CD4-positive, alpha-beta T cell treated with Interleukin-15 for 4 hours (primary cell): ENCODE data around the gene KRT38.

Experiments used
- DNase-seq: peaks from one replicate; pipeline ENCODE4 v3.0.0-alpha.2; 2020; ENCODE audit warnings: low spot score

The KRT38 gene

GRCh38 chr17:41421617-41422016 lies 19.2 kb downstream of the KRT38 start:
- DNase-seq = no peak

GRCh38 chr17:41421116-41421515 lies 19.7 kb downstream of the KRT38 start:
- no peak for DNase-seq

GRCh38 chr17:41420134-41420533 lies 20.6 kb downstream of the KRT38 start:
- no peak for DNase-seq

GRCh38 chr17:41419716-41420115 lies 21.1 kb downstream of the KRT38 start:
- DNase-seq = no peak

- DNase-seq = no peak
Observed at GRCh38 chr17:41418116-41418860, 22.5 kb downstream of the KRT38 start.

- no peak for DNase-seq
Observed at GRCh38 chr17:41417576-41418015, 23.2 kb downstream of the KRT38 start.

- no peak for DNase-seq
Observed at GRCh38 chr17:41417127-41417526, 23.7 kb downstream of the KRT38 start.

GRCh38 chr17:41416479-41416878 lies 24.3 kb downstream of the KRT38 start:
- no peak for DNase-seq

GRCh38 chr17:41415833-41416335 lies 24.9 kb downstream of the KRT38 start:
- no peak for DNase-seq

GRCh38 chr17:41415411-41415810 lies 25.4 kb downstream of the KRT38 start:
- no peak for DNase-seq

- no peak for DNase-seq
Observed at GRCh38 chr17:41413982-41414381, 26.8 kb downstream of the KRT38 start.

GRCh38 chr17:41413353-41413957 lies 27.3 kb downstream of the KRT38 start:
- DNase-seq = no peak

- no peak for DNase-seq
Observed at GRCh38 chr17:41411072-41411840, 29.5 kb downstream of the KRT38 start.

- no peak for DNase-seq
Observed at GRCh38 chr17:41407226-41407625, 33.6 kb downstream of the KRT38 start.

- no peak for DNase-seq
Observed at GRCh38 chr17:41406205-41406604, 34.6 kb downstream of the KRT38 start.

GRCh38 chr17:41404024-41404671 lies 36.6 kb downstream of the KRT38 start:
- DNase-seq = peak; percentile 67

GRCh38 chr17:41403404-41404023 lies 37.3 kb downstream of the KRT38 start:
- peak; percentile 17 for DNase-seq

- DNase-seq = no peak
Observed at GRCh38 chr17:41402161-41402560, 38.6 kb downstream of the KRT38 start.

- no peak for DNase-seq
Observed at GRCh38 chr17:41396996-41397660, 43.7 kb downstream of the KRT38 start, which contains the start of gene KRT31. TSS of gene KRT31 (minus strand) at chr17:41397608. CDS start at chr17:41397539, 69 bp downstream.

- DNase-seq = no peak
Observed at GRCh38 chr17:41396340-41396739, 44.4 kb downstream of the KRT38 start.

GRCh38 chr17:41395611-41396010 lies 45.2 kb downstream of the KRT38 start:
- no peak for DNase-seq
